SU-DHL-6 (cell line): ENCODE results near the gene HHAT.

Experiments used
- H2AFZ ChIP-seq: fragments of 200-600 bp; sonication (generic); 2 replicates; pipeline ENCODE4 v1.6.1; 2014; ENCODE audit warnings: low read depth, mild to moderate bottlenecking, moderate library complexity, mixed read lengths, antibody characterized with exemption, low read length; ENCODE audit not compliant: severe bottlenecking
- H3F3A ChIP-seq: fragments of 200-600 bp; shearing (Covaris generic); 2 replicates; pipeline ENCODE4 v1.6.0; 2016; ENCODE audit warnings: antibody characterized with exemption, mild to moderate bottlenecking; ENCODE audit not compliant: insufficient read depth
- H3K27ac ChIP-seq: fragments of 200-600 bp; sonication (generic); 2 replicates; pipeline ENCODE4 v1.5.1; 2016; ENCODE audit warnings: low read depth, mild to moderate bottlenecking, low read length, moderate library complexity, mixed read lengths
- H3K27me3 ChIP-seq: fragments of 200-600 bp; sonication (generic), shearing (Covaris generic); 2 replicates; pipeline ENCODE4 v1.6.0; 2014; ENCODE audit warnings: mild to moderate bottlenecking, low read length
- H3K36me3 ChIP-seq: fragments of 200-600 bp; sonication (generic); 2 replicates; pipeline ENCODE4 v1.6.1; 2014; ENCODE audit warnings: mild to moderate bottlenecking, low read length, mixed read lengths
- H3K4me2 ChIP-seq: fragments of 300-600, 200-600 bp; shearing (Covaris generic), sonication (generic); 2 replicates; pipeline ENCODE4 v1.6.0; 2014; ENCODE audit warnings: low read length, low read depth, mild to moderate bottlenecking; ENCODE audit not compliant: poor library complexity, severe bottlenecking
- H3K4me3 ChIP-seq: fragments of 200-600 bp; sonication (generic); 2 replicates; pipeline ENCODE4 v1.5.1; 2014; ENCODE audit warnings: antibody characterized with exemption, low read length, mild to moderate bottlenecking, mixed read lengths; ENCODE audit not compliant: insufficient read depth, poor library complexity, severe bottlenecking
- H3K79me2 ChIP-seq: fragments of 200-600 bp; sonication (generic); 2 replicates; pipeline ENCODE4 v1.6.1; 2014; ENCODE audit warnings: mild to moderate bottlenecking, low read length, moderate library complexity; ENCODE audit not compliant: insufficient read depth
- H3K9ac ChIP-seq: fragments of 200-600 bp; sonication (generic); 2 replicates; pipeline ENCODE4 v1.7.0; 2014; ENCODE audit warnings: mild to moderate bottlenecking, low read length
- H3K9me2 ChIP-seq: fragments of 200-600 bp; sonication (generic); replicated peaks from 2 replicates; pipeline ENCODE4 v1.6.1; 2014; ENCODE audit warnings: low read length; ENCODE audit not compliant: insufficient read depth
- H3K9me3 ChIP-seq: fragments of 200-600 bp; sonication (generic); 2 replicates; pipeline ENCODE4 v1.6.1; 2014; ENCODE audit warnings: low read length, mixed read lengths; ENCODE audit not compliant: insufficient read depth
- H4K20me1 ChIP-seq: fragments of 200-600 bp; sonication (generic); 2 replicates; pipeline ENCODE4 v1.6.1; 2014; ENCODE audit warnings: low read depth, mild to moderate bottlenecking, antibody characterized with exemption, low read length, moderate library complexity, mixed read lengths
- EZH2phosphoT487 ChIP-seq: fragments of 200-600 bp; sonication (generic), shearing (Covaris generic); conservative IDR thresholded peaks from 2 replicates; pipeline ENCODE4 v1.6.1; 2018; ENCODE audit warnings: mild to moderate bottlenecking, antibody characterized with exemption, low read length, moderate library complexity, mixed read lengths
- TF ChIP-seq, protein P1 (sequence below): fragments of 200-600 bp; sonication (generic); IDR thresholded peaks from one replicate; pipeline ENCODE4 v1.5.1; 2017; ENCODE audit warnings: antibody characterized with exemption, mild to moderate bottlenecking, low read length, moderate library complexity; ENCODE audit not compliant: insufficient read depth, poor library complexity, severe bottlenecking

Gene HHAT

DNA sequence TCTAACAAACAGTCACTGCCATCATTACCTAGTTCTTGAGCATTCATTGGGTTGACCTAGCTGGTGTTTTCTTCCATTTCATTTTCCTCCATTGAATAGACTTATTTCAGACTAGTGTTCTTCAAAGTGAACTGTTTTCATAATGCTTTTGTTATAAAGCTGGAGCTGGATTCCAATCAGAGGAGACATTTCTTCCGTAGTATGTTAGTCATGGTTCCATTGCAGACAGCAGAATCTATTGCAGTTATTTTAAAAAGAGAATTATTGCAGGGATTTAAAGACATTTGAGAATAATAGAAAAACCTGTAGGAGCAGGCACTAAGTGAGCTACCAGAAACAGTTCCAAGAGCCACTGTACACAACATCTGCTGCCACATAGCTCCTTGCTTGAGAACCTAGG lies 50.0 kb downstream of the HHAT start:
- Histone ChIP-seq H3K4me3 (no peak overlapping the region), H2AFZ (no peak overlapping the region), H3K9me2 (no peaks in the 10 kb centered on the region), H4K20me1 (no peaks in the 10 kb centered on the region), H3K79me2 (no peaks in the 10 kb centered on the region), H3F3A (no peaks in the 10 kb centered on the region), H3K36me3 (no peaks in the 10 kb centered on the region), H3K4me2 (no peak overlapping the region), H3K27ac (no peak overlapping the region), H3K9ac (no peak overlapping the region), H3K9me3 (no peaks in the 10 kb centered on the region), H3K27me3 (peaks cover 3% of the 10 kb centered on the region; the same call in 1 of the 2 replicates)
- TF ChIP-seq EZH2phosphoT487 = no peak
- TF ChIP-seq, protein P1, sequence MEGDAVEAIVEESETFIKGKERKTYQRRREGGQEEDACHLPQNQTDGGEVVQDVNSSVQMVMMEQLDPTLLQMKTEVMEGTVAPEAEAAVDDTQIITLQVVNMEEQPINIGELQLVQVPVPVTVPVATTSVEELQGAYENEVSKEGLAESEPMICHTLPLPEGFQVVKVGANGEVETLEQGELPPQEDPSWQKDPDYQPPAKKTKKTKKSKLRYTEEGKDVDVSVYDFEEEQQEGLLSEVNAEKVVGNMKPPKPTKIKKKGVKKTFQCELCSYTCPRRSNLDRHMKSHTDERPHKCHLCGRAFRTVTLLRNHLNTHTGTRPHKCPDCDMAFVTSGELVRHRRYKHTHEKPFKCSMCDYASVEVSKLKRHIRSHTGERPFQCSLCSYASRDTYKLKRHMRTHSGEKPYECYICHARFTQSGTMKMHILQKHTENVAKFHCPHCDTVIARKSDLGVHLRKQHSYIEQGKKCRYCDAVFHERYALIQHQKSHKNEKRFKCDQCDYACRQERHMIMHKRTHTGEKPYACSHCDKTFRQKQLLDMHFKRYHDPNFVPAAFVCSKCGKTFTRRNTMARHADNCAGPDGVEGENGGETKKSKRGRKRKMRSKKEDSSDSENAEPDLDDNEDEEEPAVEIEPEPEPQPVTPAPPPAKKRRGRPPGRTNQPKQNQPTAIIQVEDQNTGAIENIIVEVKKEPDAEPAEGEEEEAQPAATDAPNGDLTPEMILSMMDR = no peak

DNA sequence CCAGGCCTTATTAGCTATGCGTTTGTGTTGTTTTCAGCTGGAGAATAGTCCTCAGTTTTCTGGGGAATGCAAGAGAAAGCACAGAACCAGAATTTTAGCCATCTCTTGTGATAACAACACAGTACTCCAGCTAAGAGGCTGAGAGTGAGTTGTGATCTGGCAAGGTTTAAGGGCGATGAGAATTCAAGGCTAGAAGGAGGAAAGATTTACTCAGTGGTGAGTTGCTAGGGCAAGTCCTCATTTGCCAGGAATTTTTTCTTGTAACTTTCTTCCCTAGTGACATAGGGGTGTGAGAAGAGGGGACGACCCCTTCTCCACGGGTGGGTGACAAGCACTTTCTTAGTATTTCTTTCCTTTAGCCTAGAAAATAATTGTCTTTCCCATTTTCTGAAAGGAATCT lies 53.2 kb downstream of the HHAT start:
- no peaks in the 10 kb centered on the region for H3K79me2 ChIP-seq
- H3F3A ChIP-seq = no peaks in the 10 kb centered on the region
- no peak overlapping the region for H3K9ac ChIP-seq
- H3K27ac ChIP-seq = no peak overlapping the region
- H3K27me3 ChIP-seq = peaks cover 3% of the 10 kb centered on the region; the same call in 1 of the 2 replicates
- no peak overlapping the region for H3K4me3 ChIP-seq
- no peak overlapping the region for H2AFZ ChIP-seq
- TF ChIP-seq, protein P1 = no peak
- TF ChIP-seq EZH2phosphoT487 = no peak
- no peaks in the 10 kb centered on the region for H4K20me1 ChIP-seq
- no peaks in the 10 kb centered on the region for H3K9me2 ChIP-seq
- no peak overlapping the region for H3K4me2 ChIP-seq
- H3K36me3 ChIP-seq = no peaks in the 10 kb centered on the region
- no peaks in the 10 kb centered on the region for H3K9me3 ChIP-seq

DNA sequence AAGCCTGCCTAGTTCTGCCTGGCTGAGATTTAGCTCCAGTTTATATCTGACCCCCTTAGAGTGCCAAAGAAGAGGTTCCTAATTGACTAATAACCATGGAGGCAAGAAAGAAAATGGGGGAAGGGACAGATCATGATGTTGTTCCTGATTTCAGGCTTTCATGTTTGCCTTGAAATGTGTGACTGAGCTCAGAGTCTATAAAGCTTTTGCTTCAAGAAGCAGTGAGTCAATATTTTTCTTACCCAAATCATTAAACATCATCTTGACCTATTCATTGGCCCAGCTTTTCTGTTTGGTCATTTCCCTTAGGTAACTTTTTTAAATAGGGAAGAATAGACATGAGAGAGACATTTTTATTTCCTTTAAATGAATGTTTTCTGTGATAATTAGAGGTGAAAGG lies 55.9 kb downstream of the HHAT start:
- peaks cover 3% of the 10 kb centered on the region; the same call in 1 of the 2 replicates for H3K27me3 ChIP-seq
- no peaks in the 10 kb centered on the region for H3F3A ChIP-seq
- H3K4me3 ChIP-seq = no peak overlapping the region
- H3K9me3 ChIP-seq = no peaks in the 10 kb centered on the region
- no peak overlapping the region for H2AFZ ChIP-seq
- no peak overlapping the region for H3K9ac ChIP-seq
- H3K27ac ChIP-seq = no peak overlapping the region
- no peaks in the 10 kb centered on the region for H3K36me3 ChIP-seq
- H3K9me2 ChIP-seq = no peaks in the 10 kb centered on the region
- no peak for TF ChIP-seq EZH2phosphoT487
- TF ChIP-seq, protein P1 = no peak
- no peak overlapping the region for H3K4me2 ChIP-seq
- no peaks in the 10 kb centered on the region for H4K20me1 ChIP-seq
- no peaks in the 10 kb centered on the region for H3K79me2 ChIP-seq
